GM12878 (cell line): ENCODE data around the gene CDC42SE2. TPM values are rescaled to one million over a fixed set of nuclear protein-coding genes. Genes with fewer than 3 reads are reported as not detected.

Source experiments
- ATAC-seq: fragments of 200-7000 bp; cut with Tn5 transposase; 3 replicates; pipeline ENCODE4 v1.9.1; 2020; ENCODE audit warnings: mild to moderate bottlenecking, moderate library complexity
- BruUV-seq: library from RNA; stranded (reverse); fragments of 400-500 nt; replicated peaks from 2 replicates; lab custom pipeline; 2021; lab: Mats Ljungman, UMichigan
- CTCF ChIA-PET: fragments of 300-600 bp; sonication (Branson Sonifier 250); formaldehyde crosslinking; extraction: SDS; loops from one replicate; lab custom pipeline; 2021; ENCODE audit warnings: inconsistent platforms; lab: Yijun Ruan, JAX
- POLR2A ChIA-PET: fragments of 350-600 bp; formaldehyde crosslinking; extraction: SDS; loops from one replicate; lab custom pipeline; 2021; ENCODE audit warnings: inconsistent platforms; lab: Charles Lee
- RAD21 ChIA-PET: fragments of 300-600 bp; sonication (Branson Sonifier 250); formaldehyde crosslinking; loops from one replicate; lab custom pipeline; 2023; ENCODE audit warnings: antibody characterized with exemption; ENCODE audit not compliant: unreplicated experiment; lab: Charles Lee
- SMC1A ChIA-PET: fragments of 300-600 bp; sonication (Branson Sonifier 250); formaldehyde crosslinking; loops from one replicate; lab custom pipeline; 2023; ENCODE audit not compliant: unreplicated experiment, uncharacterized antibody; lab: Charles Lee
- DNase-seq: peaks from one replicate; pipeline ENCODE4 v3.0.0-alpha.2; 2011; ENCODE audit warnings: low read depth, low spot score
- FAIRE-seq: peaks from 3 replicates; lab custom pipeline; 2011; peaks lifted over from hg19 to GRCh38; lab: Jason Lieb, UNC
- H2AFZ ChIP-seq: 2 replicates; pipeline ENCODE4 v1.6.0; 2011; ENCODE audit warnings: low read depth, low read length, control low read depth; ENCODE audit not compliant: control insufficient read depth
- H3K27ac ChIP-seq: 2 replicates; pipeline ENCODE4 v1.5.1; 2011; ENCODE audit warnings: control low read depth; ENCODE audit not compliant: control insufficient read depth, insufficient read depth
- H3K27me3 ChIP-seq, 2 experiments: replicated peaks in 1 of 2; 2 replicates each; pipeline versions ENCODE4 v1.6.0 to v1.6.1; 2011; ENCODE audit warnings: low read length in 1 of 2; ENCODE audit not compliant: control insufficient read depth in 2 of 2, insufficient read depth in 2 of 2
- H3K36me3 ChIP-seq, 2 experiments: 2 replicates each; pipeline ENCODE4 v1.5.1; 2011; ENCODE audit warnings: low read length in 1 of 2; ENCODE audit not compliant: control insufficient read depth in 2 of 2, insufficient read depth in 2 of 2
- H3K4me1 ChIP-seq: 2 replicates; pipeline ENCODE4 v1.6.1; 2011; ENCODE audit warnings: mild to moderate bottlenecking, low read length, moderate library complexity, mixed read lengths; ENCODE audit not compliant: control insufficient read depth, insufficient read depth
- H3K4me2 ChIP-seq: 2 replicates; pipeline ENCODE4 v1.6.0; 2011; ENCODE audit warnings: control low read depth; ENCODE audit not compliant: control insufficient read depth, insufficient read depth
- H3K4me3 ChIP-seq: fragments of 200-600 bp; sonication (generic); 2 replicates; pipeline ENCODE4 v1.5.1; 2016
- H3K79me2 ChIP-seq: 2 replicates; pipeline ENCODE4 v1.6.0; 2011; ENCODE audit warnings: low read length; ENCODE audit not compliant: control insufficient read depth, insufficient read depth
- H3K9ac ChIP-seq: 2 replicates; pipeline ENCODE4 v1.8.0; 2011; ENCODE audit warnings: low read length, control low read depth, mixed read lengths; ENCODE audit not compliant: control insufficient read depth, insufficient read depth
- H3K9me3 ChIP-seq: replicated peaks from 3 replicates; pipeline ENCODE4 v1.5.1; 2011; ENCODE audit warnings: mild to moderate bottlenecking, low read length; ENCODE audit not compliant: control insufficient read depth, insufficient read depth
- H4K20me1 ChIP-seq: 2 replicates; pipeline ENCODE4 v1.6.0; 2011; ENCODE audit not compliant: control insufficient read depth, insufficient read depth
- ATF7 ChIP-seq: fragments of 450-650 bp; IDR thresholded peaks from 2 replicates; pipeline ENCODE4 v1.6.1; 2016; ENCODE audit warnings: low read depth, mild to moderate bottlenecking
- CBFB ChIP-seq: IDR thresholded peaks from 2 replicates; pipeline ENCODE4 v1.6.1; 2016; ENCODE audit warnings: antibody characterized with exemption, low read depth
- CBX3 ChIP-seq: fragments of 200-600 bp; sonication (generic); IDR thresholded peaks from 2 replicates; pipeline ENCODE4 v1.6.1; 2016; ENCODE audit warnings: low read depth, borderline replicate concordance
- ETV6 ChIP-seq, 2 experiments: fragments of 450-650 bp in 1 of 2; IDR thresholded peaks in 1 of 2; conservative IDR thresholded peaks in 1 of 2; 2 replicates each; pipeline ENCODE4 v1.6.1; 2014; ENCODE audit warnings: antibody characterized with exemption in 1 of 2, borderline replicate concordance in 1 of 2, low read depth in 1 of 2, mild to moderate bottlenecking in 1 of 2, moderate library complexity in 1 of 2
- GABPA ChIP-seq: IDR thresholded peaks from 2 replicates; pipeline ENCODE4 v1.6.1; 2014; ENCODE audit warnings: antibody characterized with exemption, low read depth, mild to moderate bottlenecking, inconsistent platforms
- IKZF1 ChIP-seq: fragments of 450-650 bp; conservative IDR thresholded peaks from 2 replicates; pipeline ENCODE4 v1.6.1; 2017; ENCODE audit warnings: antibody characterized with exemption, mild to moderate bottlenecking
- IKZF2 ChIP-seq, 2 experiments: fragments of 450-650 bp; IDR thresholded peaks; 2 replicates each; pipeline ENCODE4 v1.6.1; 2017; ENCODE audit warnings: mild to moderate bottlenecking in 2 of 2, moderate library complexity in 2 of 2
- JUNB ChIP-seq: IDR thresholded peaks from 2 replicates; pipeline ENCODE4 v1.6.1; 2016; ENCODE audit warnings: antibody characterized with exemption, mild to moderate bottlenecking
- MTA2 ChIP-seq: fragments of 450-650 bp; IDR thresholded peaks from 2 replicates; pipeline ENCODE4 v1.6.1; 2016; ENCODE audit warnings: low read depth, mild to moderate bottlenecking, moderate library complexity
- MTA3 ChIP-seq: IDR thresholded peaks from 2 replicates; pipeline ENCODE4 v1.6.1; 2012; ENCODE audit warnings: low read length, inconsistent platforms, borderline replicate concordance
- NFIC ChIP-seq: IDR thresholded peaks from 2 replicates; pipeline ENCODE4 v1.6.1; 2012; ENCODE audit warnings: low read depth, mild to moderate bottlenecking, inconsistent platforms, low read length, moderate library complexity
- POU2F2 ChIP-seq: IDR thresholded peaks from 3 replicates; pipeline ENCODE4 v1.6.1; 2011; ENCODE audit warnings: low read depth, mild to moderate bottlenecking, low read length, borderline replicate concordance
- RUNX3 ChIP-seq: IDR thresholded peaks from 2 replicates; pipeline ENCODE4 v1.6.1; 2012; ENCODE audit warnings: low read length, inconsistent platforms
- SPI1 ChIP-seq: IDR thresholded peaks from 2 replicates; pipeline ENCODE4 v1.6.1; 2011; ENCODE audit warnings: low read depth, mild to moderate bottlenecking, low read length, moderate library complexity, borderline replicate concordance; ENCODE audit not compliant: insufficient read depth
- WGBS: methylation state at CpG from one replicate; pipeline ENCODE4 v1.1.6; 2016; ENCODE audit warnings: low lambda C conversion rate; ENCODE audit not compliant: insufficient replicate concordance, insufficient coverage; ENCODE audit errors: missing lambda C conversion rate; 5-methylcytosine and 5-hydroxymethylcytosine counted together
- in situ Hi-C: fragments of 300-500 bp; cut with MboI; formaldehyde crosslinking; loops from 9 replicates; pipeline ENCODE4 v1.14.3; 2018; ENCODE audit warnings: mixed read lengths
- intact Hi-C: fragments of 100-400 bp; cut with micrococcal nuclease; formaldehyde crosslinking; loops from one replicate; pipeline ENCODE4 v1.14.2; 2022; ENCODE audit not compliant: unreplicated experiment
- polyA plus RNA-seq, 11 experiments: library from polyadenylated mRNA; depleted of rRNA in 4 of 11; unstranded in 6 of 11; stranded (reverse) in 5 of 11; fragments of >200 nt; fragmentation: Nextera tagmentation in 4 of 11; fragmentation: Illumina TruSeq in 1 of 11; extraction: Ambion mirVana in 4 of 11; extraction: Trizol in 1 of 11; gene quantifications; 1 replicate in 1 of 11; 2 replicates in 10 of 11; pipeline versions ENCODE4 v1.2.1 to v1.2.3, GENCODE V29; 2011 to 2016; ENCODE audit warnings: inconsistent platforms in 2 of 11, missing spikeins in 2 of 11, low read depth in 1 of 11
- total RNA-seq, 4 experiments: library from RNA; depleted of rRNA in 3 of 4; stranded (reverse); fragments of >200 nt in 3 of 4; fragmentation: Illumina TruSeq in 1 of 4; extraction: Trizol in 1 of 4; gene quantifications; 2 replicates each; pipeline versions ENCODE4 v1.2.1 to v1.2.3, GENCODE V29; 2013 to 2021
- TF ChIP-seq, protein P1 (sequence below): fragments of 450-650 bp; formaldehyde crosslinking; IDR thresholded peaks from 2 replicates; pipeline ENCODE4 v1.4.0; 2020; ENCODE audit warnings: mild to moderate bottlenecking, moderate library complexity
- TF ChIP-seq, protein P2 (sequence below): IDR thresholded peaks from 2 replicates; pipeline ENCODE4 v1.6.1; 2011; ENCODE audit warnings: borderline replicate concordance, low read depth, mild to moderate bottlenecking, moderate library complexity, low read length; ENCODE audit not compliant: insufficient read depth, poor library complexity, severe bottlenecking

CDC42SE2 gene
- total and polyA plus RNA-seq, 10 of the 15 experiments (the other 5 are each of a cell fraction or from before 2014, with no cell fraction given) = 57.0 to 148 (median 80.3) TPM

DNA sequence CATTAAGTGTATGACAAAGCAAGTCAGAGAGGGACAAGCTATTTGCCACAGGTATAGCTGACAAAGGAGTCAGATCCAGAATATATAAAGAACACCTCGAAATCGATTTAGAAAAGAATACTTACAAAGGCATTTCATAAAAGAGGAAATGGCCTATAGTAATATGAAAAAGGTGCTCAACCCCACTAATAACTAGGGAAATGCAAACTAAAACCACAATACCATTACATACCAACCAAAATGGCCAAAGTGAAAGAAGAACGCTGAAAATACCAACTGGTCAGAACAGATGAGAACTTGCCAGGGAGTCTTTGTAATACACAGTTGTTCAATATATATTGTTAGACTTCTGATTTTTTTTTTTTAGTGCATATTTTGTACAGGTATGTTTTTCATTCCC lies 152.9 kb downstream of the CDC42SE2 start:
- no peaks in the 10 kb centered on the region for H4K20me1 ChIP-seq
- BruUV-seq = no TSS peak
- SMC1A ChIA-PET = interaction anchor here (0.6 to 3.6 kb wide), 16 partner anchors 11 to 591 kb away, joined by 3 to 27 read pairs (median 4); no protein-coding TSS in a partner anchor
- no peak overlapping the region for H3K9ac ChIP-seq
- H3K4me3 ChIP-seq = no peak overlapping the region
- peaks cover 0 to 10% of the 10 kb centered on the region in 2 experiments; a peak in 1 of 4 replicates for H3K36me3 ChIP-seq
- DNase-seq (peak; percentile 67), FAIRE-seq (peak; percentile 91), ATAC-seq (peak; percentile 86)
- intact Hi-C loops = loop anchor here (1.0 to 5.0 kb wide), 8 partner anchors 22 to 1309 kb away; partner anchors contain the start of gene HINT1
- RAD21 ChIA-PET = interaction anchor here (0.7 to 3.2 kb wide), 10 partner anchors 20 to 546 kb away, joined by 3 to 17 read pairs (median 4); no protein-coding TSS in a partner anchor
- TF ChIP-seq JUNB = peak; percentile 30; the same call in 1 of the 2 replicates
- TF ChIP-seq CBFB = peak; percentile 58; the same call in 1 of the 2 replicates
- 0 out of 2 replicates have a peak, but pooled peaks have one; percentile 22 for TF ChIP-seq IKZF1
- 0 out of 2 replicates have a peak, but pooled peaks have one; percentile 46 for TF ChIP-seq MTA3
- peak; percentile 76; the same call in 1 of the 2 replicates for TF ChIP-seq MTA2
- peak; percentile 48; the same call in 1 of the 2 replicates for TF ChIP-seq ATF7
- TF ChIP-seq CBX3 = no peak
- TF ChIP-seq, protein P1, sequence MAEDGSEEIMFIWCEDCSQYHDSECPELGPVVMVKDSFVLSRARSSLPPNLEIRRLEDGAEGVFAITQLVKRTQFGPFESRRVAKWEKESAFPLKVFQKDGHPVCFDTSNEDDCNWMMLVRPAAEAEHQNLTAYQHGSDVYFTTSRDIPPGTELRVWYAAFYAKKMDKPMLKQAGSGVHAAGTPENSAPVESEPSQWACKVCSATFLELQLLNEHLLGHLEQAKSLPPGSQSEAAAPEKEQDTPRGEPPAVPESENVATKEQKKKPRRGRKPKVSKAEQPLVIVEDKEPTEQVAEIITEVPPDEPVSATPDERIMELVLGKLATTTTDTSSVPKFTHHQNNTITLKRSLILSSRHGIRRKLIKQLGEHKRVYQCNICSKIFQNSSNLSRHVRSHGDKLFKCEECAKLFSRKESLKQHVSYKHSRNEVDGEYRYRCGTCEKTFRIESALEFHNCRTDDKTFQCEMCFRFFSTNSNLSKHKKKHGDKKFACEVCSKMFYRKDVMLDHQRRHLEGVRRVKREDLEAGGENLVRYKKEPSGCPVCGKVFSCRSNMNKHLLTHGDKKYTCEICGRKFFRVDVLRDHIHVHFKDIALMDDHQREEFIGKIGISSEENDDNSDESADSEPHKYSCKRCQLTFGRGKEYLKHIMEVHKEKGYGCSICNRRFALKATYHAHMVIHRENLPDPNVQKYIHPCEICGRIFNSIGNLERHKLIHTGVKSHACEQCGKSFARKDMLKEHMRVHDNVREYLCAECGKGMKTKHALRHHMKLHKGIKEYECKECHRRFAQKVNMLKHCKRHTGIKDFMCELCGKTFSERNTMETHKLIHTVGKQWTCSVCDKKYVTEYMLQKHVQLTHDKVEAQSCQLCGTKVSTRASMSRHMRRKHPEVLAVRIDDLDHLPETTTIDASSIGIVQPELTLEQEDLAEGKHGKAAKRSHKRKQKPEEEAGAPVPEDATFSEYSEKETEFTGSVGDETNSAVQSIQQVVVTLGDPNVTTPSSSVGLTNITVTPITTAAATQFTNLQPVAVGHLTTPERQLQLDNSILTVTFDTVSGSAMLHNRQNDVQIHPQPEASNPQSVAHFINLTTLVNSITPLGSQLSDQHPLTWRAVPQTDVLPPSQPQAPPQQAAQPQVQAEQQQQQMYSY (CRISPR knock-in tag) = no peak
- TF ChIP-seq RUNX3 = peak; percentile 93
- peak; percentile 21; the same call in 1 of the 2 replicates for TF ChIP-seq NFIC
- TF ChIP-seq SPI1 = peak; percentile 86
- TF ChIP-seq IKZF2 (IDR thresholded peaks at IDR 0.05) = peak; percentile 31 to 62; a peak in 3 of 4 replicates
- peak in 1 of 2 experiments; percentile 42; a peak in 1 of 4 replicates for TF ChIP-seq ETV6 (conservative IDR thresholded peaks at IDR 0.05 in 1 of 2, IDR thresholded peaks at IDR 0.05 in 1 of 2; ENCODE audit: borderline replicate concordance in 1 of 2, low read depth in 1 of 2)
- TF ChIP-seq, protein P2, sequence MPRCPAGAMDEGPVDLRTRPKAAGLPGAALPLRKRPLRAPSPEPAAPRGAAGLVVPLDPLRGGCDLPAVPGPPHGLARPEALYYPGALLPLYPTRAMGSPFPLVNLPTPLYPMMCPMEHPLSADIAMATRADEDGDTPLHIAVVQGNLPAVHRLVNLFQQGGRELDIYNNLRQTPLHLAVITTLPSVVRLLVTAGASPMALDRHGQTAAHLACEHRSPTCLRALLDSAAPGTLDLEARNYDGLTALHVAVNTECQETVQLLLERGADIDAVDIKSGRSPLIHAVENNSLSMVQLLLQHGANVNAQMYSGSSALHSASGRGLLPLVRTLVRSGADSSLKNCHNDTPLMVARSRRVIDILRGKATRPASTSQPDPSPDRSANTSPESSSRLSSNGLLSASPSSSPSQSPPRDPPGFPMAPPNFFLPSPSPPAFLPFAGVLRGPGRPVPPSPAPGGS = no peak
- peak; percentile 30; the same call in 1 of the 3 replicates for TF ChIP-seq POU2F2
- 0 out of 2 replicates have a peak, but pooled peaks have one; percentile 12 for TF ChIP-seq GABPA
- peaks cover 18% of the 10 kb centered on the region for H3K4me1 ChIP-seq
- CTCF ChIA-PET = interaction anchor here (0.6 to 1.7 kb wide), 13 partner anchors 9 to 1024 kb away, joined by 3 to 8 read pairs (median 3); no protein-coding TSS in a partner anchor
- no peaks in the 10 kb centered on the region for H3K79me2 ChIP-seq
- POLR2A ChIA-PET = interaction anchor here (0.8 to 1.2 kb wide), 3 partner anchors 35 to 151 kb away, joined by 3 to 5 read pairs (median 4); no protein-coding TSS in a partner anchor
- H3K27me3 ChIP-seq = no peaks in the 10 kb centered on the region
- WGBS = 4% methylated on average over 3 of the region's 3 CpGs
- no peak overlapping the region for H2AFZ ChIP-seq
- H3K4me2 ChIP-seq = peak overlapping the region; percentile 72; the same call in 1 of the 2 replicates
- no peaks in the 10 kb centered on the region for H3K9me3 ChIP-seq
- in situ Hi-C loops = loop anchor here (10.0 to 25.0 kb wide), 2 partner anchors 552 to 1304 kb away; no protein-coding TSS in a partner anchor
- H3K27ac ChIP-seq = no peak overlapping the region
